Measurements from ENCODE around the gene LSS.
"Not testable (repeated sequence)": the region's sequence is repeated elsewhere in the genome, so short reads cannot be mapped to it uniquely, and the experiment has no call there.

The LSS gene

DNA sequence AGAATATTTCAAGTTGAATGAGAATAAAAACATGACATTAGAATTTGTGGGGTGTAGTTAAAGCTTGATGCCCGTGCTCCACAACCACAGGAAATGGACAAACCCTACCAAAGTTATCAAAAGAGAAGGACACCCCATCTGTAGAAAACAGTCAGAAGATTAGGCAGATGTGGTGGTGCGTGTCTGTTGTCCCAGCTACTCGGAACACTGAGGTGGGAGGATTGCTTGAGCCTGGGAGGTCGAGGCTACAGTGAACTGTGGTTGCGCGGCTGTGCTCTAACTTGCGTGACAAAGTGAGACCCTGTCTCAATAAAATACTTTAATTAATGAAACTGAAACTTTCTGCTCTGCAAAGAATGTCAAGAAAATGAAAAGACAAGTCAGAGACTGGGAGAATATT lies 42.9 kb downstream of the LSS start:
- Histone ChIP-seq H3K9ac (ENCODE audit: low read depth, low read length) (no peak overlapping the region), H3K27me3 (ENCODE audit: control insufficient read depth, insufficient read depth, low read length) (no peaks in the 10 kb centered on the region), H3K9me3 (ENCODE audit: control insufficient read depth, insufficient read depth, low read length) (no peaks in the 10 kb centered on the region), H3K4me1 (ENCODE audit: control insufficient read depth, insufficient read depth, low read length) (peaks cover 3% of the 10 kb centered on the region), H3K36me3 (ENCODE audit: control insufficient read depth, insufficient read depth, low read length) (peaks cover 15% of the 10 kb centered on the region), H3K4me3 (ENCODE audit: low read depth, low read length) (no peak overlapping the region)

DNA sequence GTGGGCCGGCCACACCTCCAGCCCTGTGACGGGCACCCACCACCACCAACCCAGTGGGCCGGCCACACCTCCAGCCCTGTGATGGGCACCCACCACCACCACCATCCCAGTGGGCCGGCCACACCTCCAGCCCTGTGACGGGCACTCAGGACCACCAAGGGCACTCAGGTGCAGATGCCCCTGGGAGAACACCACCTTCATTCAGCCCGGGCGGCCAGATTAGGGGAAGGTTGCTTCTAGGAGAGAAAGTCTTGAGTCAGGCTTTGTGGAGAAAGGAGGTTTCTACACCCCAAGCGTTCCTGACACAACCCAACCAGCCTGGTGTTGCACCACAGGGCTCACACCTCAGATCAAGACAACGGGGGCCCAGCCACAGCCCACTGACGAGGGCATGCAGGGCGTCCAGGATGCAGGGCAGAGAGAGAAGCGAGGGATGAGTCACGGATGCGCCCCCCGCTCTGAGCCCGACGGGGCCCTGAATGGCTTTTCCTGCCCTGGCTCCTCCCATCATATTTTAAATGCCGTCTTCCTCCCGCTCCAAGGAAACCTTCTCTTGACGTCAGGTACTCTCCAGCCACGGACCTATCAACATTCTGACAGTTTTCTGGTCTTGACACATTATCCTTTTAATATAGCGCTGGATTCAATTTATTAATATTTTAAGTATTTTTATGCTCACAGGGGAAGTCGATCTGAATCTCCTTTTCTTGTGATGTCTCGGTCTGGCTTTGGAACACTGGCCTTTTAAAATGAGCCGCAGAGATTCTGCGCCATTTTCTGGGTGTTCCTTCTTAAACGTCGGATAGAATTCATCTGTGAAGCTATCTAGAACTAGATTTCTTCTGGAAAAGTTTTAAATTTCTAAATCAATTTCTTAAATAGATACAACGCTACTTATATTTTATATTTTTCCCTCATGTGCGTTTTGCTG lies 43.7 kb downstream of the LSS start:
- Histone ChIP-seq H3K9me3 (ENCODE audit: control insufficient read depth, insufficient read depth, low read length) (no peaks in the 10 kb centered on the region), H3K27me3 (ENCODE audit: control insufficient read depth, insufficient read depth, low read length) (no peaks in the 10 kb centered on the region), H3K9ac (ENCODE audit: low read depth, low read length) (no peak overlapping the region), H3K36me3 (ENCODE audit: control insufficient read depth, insufficient read depth, low read length) (peaks cover 14% of the 10 kb centered on the region), H3K4me1 (ENCODE audit: control insufficient read depth, insufficient read depth, low read length) (peaks cover 3% of the 10 kb centered on the region), H3K4me3 (ENCODE audit: low read depth, low read length) (peak overlapping the region; percentile 90)

DNA sequence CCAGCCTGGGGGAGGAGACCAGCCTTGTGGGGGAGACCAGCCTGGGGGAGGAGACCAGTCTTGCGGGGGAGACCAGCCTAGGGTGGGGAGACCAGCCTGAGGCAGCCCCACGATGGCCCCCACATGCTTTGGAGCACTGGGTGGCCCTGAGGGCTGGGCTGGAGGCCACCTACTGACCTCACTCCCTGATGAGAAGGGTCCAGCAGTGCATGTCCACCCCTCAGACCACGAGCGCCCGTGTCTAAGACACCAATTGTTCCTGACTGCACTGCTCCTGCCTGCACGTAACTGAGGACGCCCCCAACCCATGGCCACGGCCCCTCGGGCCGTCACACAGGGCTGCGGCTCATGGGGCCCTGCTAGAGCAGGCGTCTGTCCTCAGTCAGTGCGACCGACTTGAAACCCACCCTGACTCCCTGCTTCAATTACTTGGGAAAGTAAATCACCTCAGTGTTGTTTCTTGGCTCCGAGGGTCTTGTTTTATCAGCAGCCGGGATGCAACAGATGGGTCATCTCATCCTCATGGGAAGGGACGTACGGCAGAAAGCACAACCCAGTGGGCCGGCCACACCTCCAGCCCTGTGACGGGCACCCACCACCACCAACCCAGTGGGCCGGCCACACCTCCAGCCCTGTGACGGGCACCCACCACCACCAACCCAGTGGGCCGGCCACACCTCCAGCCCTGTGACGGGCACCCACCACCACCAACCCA lies 44.5 kb downstream of the LSS start, which contains the start of gene SPATC1L:
Gene SPATC1L (minus strand): TSS at position 550 of the 715 bp plus-strand sequence. CDS start 1,643 bp downstream, outside the sequence.
- Histone ChIP-seq H3K9ac (ENCODE audit: low read depth, low read length) (peak within 1 kb of the TSS; percentile 70), H3K36me3 (ENCODE audit: control insufficient read depth, insufficient read depth, low read length) (peaks cover 14% of the 10 kb centered on the region), H3K9me3 (ENCODE audit: control insufficient read depth, insufficient read depth, low read length) (no peaks in the 10 kb centered on the region), H3K27me3 (ENCODE audit: control insufficient read depth, insufficient read depth, low read length) (no peaks in the 10 kb centered on the region), H3K4me1 (ENCODE audit: control insufficient read depth, insufficient read depth, low read length) (peaks cover 3% of the 10 kb centered on the region), H3K4me3 (ENCODE audit: low read depth, low read length) (peak within 1 kb of the TSS; percentile 99)

DNA sequence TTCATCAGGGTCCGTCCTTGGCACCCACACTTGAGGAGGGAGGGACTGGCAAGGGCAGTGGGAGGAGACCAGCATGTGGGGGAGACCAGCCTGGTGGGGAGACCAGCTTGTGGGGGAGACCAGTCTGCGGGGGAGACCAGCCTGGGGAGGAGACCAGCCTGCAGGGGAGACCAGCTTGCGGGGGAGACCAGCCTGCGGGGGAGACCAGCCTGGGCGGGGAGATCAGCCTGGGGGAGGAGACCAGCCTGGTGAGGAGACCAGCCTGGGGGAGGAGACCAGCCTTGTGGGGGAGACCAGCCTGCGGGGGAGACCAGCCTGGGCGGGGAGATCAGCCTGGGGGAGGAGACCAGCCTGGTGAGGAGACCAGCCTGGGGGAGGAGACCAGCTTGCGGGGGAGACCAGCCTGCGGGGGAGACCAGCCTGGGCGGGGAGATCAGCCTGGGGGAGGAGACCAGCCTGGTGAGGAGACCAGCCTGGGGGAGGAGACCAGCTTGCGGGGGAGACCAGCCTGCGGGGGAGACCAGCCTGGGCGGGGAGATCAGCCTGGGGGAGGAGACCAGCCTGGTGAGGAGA lies 45.2 kb downstream of the LSS start:
- not testable (repeated sequence) for H3K4me1 ChIP-seq (ENCODE audit: control insufficient read depth, insufficient read depth, low read length); H3K9me3 ChIP-seq (ENCODE audit: control insufficient read depth, insufficient read depth, low read length); H3K9ac ChIP-seq (ENCODE audit: low read depth, low read length); H3K27me3 ChIP-seq (ENCODE audit: control insufficient read depth, insufficient read depth, low read length)
- Histone ChIP-seq H3K4me3 (ENCODE audit: low read depth, low read length) (peak overlapping the region; percentile 99), H3K36me3 (ENCODE audit: control insufficient read depth, insufficient read depth, low read length) (peaks cover 14% of the 10 kb centered on the region)

DNA sequence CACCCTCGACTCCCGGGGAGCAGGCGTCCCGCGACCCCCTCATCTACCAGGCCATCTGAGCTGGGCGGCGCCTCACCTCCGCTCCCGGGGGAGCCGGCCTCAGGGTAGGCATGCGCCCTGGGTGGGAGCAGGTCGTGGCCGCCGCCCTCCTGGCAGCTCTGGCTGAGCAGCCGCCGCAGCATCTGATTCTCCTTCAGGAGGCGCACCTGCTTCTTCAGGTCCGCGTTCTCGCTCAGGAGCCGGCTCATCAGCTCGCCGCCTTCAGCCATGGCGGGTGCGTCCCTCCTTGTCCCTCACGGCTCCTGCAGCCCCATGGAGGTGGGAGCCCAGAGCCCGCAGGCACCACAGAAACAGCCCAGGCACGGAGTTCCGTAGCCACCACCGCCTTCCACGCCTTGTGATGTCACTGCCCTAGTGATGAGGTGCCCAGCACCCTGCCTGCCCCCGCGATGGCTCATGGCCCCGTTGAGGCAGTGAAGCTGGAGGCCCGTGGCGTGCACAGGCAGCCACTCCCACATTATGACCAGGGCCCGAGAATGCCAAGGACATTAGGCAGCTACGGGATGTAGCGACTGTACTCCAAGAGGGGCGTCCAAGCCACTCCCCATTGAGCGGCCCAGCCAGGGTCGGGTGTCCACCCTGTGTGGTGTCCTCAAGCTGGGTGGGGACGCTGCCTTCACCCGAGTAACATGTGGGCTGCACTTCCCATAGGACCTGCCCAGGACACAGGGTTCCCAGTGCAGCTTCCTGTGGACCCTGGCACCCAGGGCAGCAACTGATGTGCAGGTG lies 45.8 kb downstream of the LSS start:
- H3K4me1 ChIP-seq (ENCODE audit: control insufficient read depth, insufficient read depth, low read length) = no peaks in the 10 kb centered on the region
- H3K36me3 ChIP-seq (ENCODE audit: control insufficient read depth, insufficient read depth, low read length) = peaks cover 14% of the 10 kb centered on the region
- no peaks in the 10 kb centered on the region for H3K9me3 ChIP-seq (ENCODE audit: control insufficient read depth, insufficient read depth, low read length)
- no peak overlapping the region for H3K4me3 ChIP-seq (ENCODE audit: low read depth, low read length)
- H3K27me3 ChIP-seq (ENCODE audit: control insufficient read depth, insufficient read depth, low read length) = no peaks in the 10 kb centered on the region
- no peak overlapping the region for H3K9ac ChIP-seq (ENCODE audit: low read depth, low read length)

DNA sequence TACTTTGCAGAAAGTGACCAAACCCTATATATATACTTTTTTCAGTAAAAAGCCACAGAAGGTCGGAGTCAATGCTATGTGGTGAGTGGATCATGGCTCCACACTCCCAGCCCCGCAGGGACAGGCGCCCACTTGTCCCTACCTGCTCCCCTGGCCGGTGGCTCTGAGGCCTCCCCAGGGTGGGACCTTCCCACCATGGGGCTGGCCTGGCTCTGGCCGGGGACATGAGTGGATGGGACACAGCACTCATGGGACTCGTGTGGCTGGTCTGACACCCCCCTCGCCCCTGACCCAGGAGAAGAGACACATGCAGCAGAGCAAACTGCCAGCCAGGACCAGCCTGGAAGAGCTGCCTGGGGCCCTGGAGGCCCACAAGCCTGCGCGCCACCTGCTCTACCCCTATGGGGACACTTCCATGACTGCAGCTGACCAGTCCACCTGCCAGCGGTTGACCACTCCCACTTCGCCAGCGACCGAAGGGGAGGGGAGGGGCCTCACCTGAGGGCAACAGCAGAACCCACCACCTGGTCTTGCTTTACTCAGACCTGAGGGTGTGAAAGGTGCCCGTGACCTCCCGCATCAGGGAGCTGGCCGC lies 46.5 kb downstream of the LSS start:
- Histone ChIP-seq H3K36me3 (ENCODE audit: control insufficient read depth, insufficient read depth, low read length) (peaks cover 14% of the 10 kb centered on the region), H3K9ac (ENCODE audit: low read depth, low read length) (no peak overlapping the region), H3K27me3 (ENCODE audit: control insufficient read depth, insufficient read depth, low read length) (no peaks in the 10 kb centered on the region), H3K9me3 (ENCODE audit: control insufficient read depth, insufficient read depth, low read length) (no peaks in the 10 kb centered on the region), H3K4me1 (ENCODE audit: control insufficient read depth, insufficient read depth, low read length) (no peaks in the 10 kb centered on the region), H3K4me3 (ENCODE audit: low read depth, low read length) (no peak overlapping the region)

DNA sequence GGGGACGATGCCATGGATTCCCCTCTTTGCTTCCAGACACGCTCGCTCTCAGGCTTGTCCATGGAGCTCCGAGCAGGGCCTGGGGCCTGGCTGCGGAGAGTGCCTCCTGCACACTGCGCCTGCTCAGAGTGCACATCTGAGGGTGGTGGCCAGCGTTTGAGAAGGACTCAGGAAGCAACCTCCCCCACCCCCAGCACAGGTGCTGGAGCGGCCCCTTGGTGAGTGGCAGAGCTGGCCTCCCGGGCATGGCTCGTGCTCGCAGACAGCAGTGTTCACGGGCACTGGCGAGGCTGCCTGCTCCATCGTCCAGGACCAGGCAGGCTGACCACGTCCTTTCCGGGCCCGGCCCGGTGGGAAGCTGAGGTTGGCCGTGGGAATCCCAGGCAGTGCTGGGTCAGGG lies 47.1 kb downstream of the LSS start:
- Histone ChIP-seq H3K9ac (ENCODE audit: low read depth, low read length) (no peak overlapping the region), H3K9me3 (ENCODE audit: control insufficient read depth, insufficient read depth, low read length) (no peaks in the 10 kb centered on the region), H3K4me1 (ENCODE audit: control insufficient read depth, insufficient read depth, low read length) (no peaks in the 10 kb centered on the region), H3K36me3 (ENCODE audit: control insufficient read depth, insufficient read depth, low read length) (peaks cover 14% of the 10 kb centered on the region), H3K27me3 (ENCODE audit: control insufficient read depth, insufficient read depth, low read length) (no peaks in the 10 kb centered on the region), H3K4me3 (ENCODE audit: low read depth, low read length) (no peak overlapping the region)

DNA sequence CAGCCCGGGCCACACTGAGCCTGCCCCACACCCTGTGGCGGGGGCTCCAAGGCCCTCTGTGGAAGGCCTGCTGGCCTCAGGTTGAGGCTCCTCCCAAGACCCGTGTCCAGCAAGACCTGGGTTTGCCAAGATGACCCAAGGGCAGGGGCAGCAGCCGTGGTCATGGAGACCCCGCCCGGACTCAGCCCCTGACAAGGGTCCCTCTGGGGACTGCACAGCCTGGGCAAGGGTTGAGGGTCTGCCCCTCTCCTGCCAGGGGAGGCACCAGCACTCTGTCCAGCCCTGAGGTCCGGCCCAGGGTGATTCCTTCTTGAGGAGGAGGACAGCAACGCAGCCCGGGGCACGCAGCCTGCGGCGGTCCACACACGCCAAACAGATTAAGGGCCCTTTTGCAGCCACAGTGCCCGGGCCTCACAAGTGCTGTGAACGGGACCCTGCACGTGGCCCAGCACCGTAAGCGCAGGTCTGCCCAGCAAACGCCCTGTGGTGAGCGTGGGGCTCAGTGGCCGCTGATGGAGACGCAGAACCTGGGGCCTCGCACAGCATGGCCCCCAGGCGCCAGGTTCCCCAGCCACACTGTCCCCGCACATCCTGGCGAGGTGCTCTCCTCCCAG lies 47.7 kb downstream of the LSS start:
- Histone ChIP-seq H3K9me3 (ENCODE audit: control insufficient read depth, insufficient read depth, low read length) (no peaks in the 10 kb centered on the region), H3K4me3 (ENCODE audit: low read depth, low read length) (no peak overlapping the region), H3K9ac (ENCODE audit: low read depth, low read length) (peak overlapping the region; percentile 24), H3K4me1 (ENCODE audit: control insufficient read depth, insufficient read depth, low read length) (no peaks in the 10 kb centered on the region), H3K36me3 (ENCODE audit: control insufficient read depth, insufficient read depth, low read length) (peaks cover 14% of the 10 kb centered on the region), H3K27me3 (ENCODE audit: control insufficient read depth, insufficient read depth, low read length) (no peaks in the 10 kb centered on the region)

DNA sequence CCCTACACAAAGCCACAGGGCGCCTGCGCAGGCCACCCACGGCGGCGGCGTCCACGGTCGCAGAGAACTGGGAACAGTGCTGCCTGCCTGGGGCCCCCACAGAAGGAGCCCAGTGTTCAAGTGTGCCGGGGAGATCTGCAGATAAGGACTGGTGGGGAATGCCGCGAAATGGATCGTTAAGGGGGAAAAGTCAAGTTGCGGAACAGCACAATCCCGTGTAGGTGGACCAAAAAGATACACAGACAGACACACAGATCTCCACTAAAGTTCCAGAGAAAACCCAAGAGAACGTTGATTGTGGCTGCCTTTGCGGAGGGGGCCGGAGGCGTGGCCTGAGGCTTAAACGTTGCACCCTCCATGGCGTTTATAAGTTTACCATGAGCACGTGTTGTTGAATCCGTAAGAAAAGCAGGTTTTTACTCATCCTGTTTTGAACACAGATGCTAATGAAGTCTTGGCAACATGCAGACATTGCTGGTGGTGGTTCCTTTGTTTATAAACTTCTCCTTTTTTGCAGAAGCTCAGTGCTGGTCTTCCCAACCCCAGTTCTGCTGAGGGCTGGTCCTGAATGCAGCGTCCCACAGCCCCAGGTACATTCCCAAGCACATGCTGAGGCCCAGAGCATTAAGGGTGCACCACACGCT lies 48.4 kb downstream of the LSS start:
- no peaks in the 10 kb centered on the region for H3K9me3 ChIP-seq (ENCODE audit: control insufficient read depth, insufficient read depth, low read length)
- peaks cover 14% of the 10 kb centered on the region for H3K36me3 ChIP-seq (ENCODE audit: control insufficient read depth, insufficient read depth, low read length)
- no peaks in the 10 kb centered on the region for H3K4me1 ChIP-seq (ENCODE audit: control insufficient read depth, insufficient read depth, low read length)
- H3K4me3 ChIP-seq (ENCODE audit: low read depth, low read length) = no peak overlapping the region
- no peaks in the 10 kb centered on the region for H3K27me3 ChIP-seq (ENCODE audit: control insufficient read depth, insufficient read depth, low read length)
- peak overlapping the region; percentile 24 for H3K9ac ChIP-seq (ENCODE audit: low read depth, low read length)

DNA sequence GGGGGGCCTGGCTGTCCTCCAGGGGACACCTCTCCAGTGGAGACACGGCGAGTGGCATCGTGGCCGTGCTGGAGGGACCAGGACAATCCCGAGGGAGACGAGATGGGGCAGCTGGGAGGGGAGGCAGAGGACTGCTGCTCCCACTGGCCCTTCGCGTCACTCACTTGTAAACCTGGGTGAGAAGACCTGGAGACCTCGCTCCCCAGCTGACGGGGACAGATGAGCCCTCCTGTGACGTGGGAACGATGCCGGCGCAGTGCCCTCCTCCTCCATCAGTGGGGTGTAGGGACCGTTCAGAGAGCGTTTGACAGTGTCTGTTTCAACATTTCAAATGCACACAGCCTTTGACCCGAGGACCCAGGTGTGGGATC lies 48.9 kb downstream of the LSS start:
- no peak overlapping the region for H3K4me3 ChIP-seq (ENCODE audit: low read depth, low read length)
- H3K9ac ChIP-seq (ENCODE audit: low read depth, low read length) = no peak overlapping the region
- H3K27me3 ChIP-seq (ENCODE audit: control insufficient read depth, insufficient read depth, low read length) = no peaks in the 10 kb centered on the region
- peaks cover 14% of the 10 kb centered on the region for H3K36me3 ChIP-seq (ENCODE audit: control insufficient read depth, insufficient read depth, low read length)
- H3K9me3 ChIP-seq (ENCODE audit: control insufficient read depth, insufficient read depth, low read length) = no peaks in the 10 kb centered on the region
- no peaks in the 10 kb centered on the region for H3K4me1 ChIP-seq (ENCODE audit: control insufficient read depth, insufficient read depth, low read length)
